Measurements from ENCODE around the gene NPC1. TPM values are rescaled to one million over a fixed set of nuclear protein-coding genes. Genes with fewer than 3 reads are reported as not detected.
"Not testable (repeated sequence)": the region's sequence is repeated elsewhere in the genome, so short reads cannot be mapped to it uniquely, and the experiment has no call there.

NPC1 gene
- total and polyA plus RNA-seq, 3 experiments from 2014 or later: 33.9 to 40.9 (median 34.3) TPM

GRCh38 chr18:23499291-23499781, 87.0 kb downstream of the NPC1 start:
- no peak for DNase-seq
- Mint-ChIP-seq H3K27me3 (no peaks in the 10 kb centered on the region), H3K4me1 (peaks cover 22 to 30% (median 24%) of the 10 kb centered on the region in 3 donors), H3K9me3 (no peaks in the 10 kb centered on the region), H3K36me3 (peaks cover 0 to 9% (median 0%) of the 10 kb centered on the region in 3 donors), H3K27ac (peak overlapping the region in 3 of 8 donors; percentile 33 to 81 (median 49)), H3K4me3 (peak overlapping the region in 2 of 7 donors; percentile 44 to 69)
- POLR2A ChIA-PET: interaction anchor here (0.6 kb wide), 1 partner anchor 13 kb away, joined by 3 read pairs; no protein-coding TSS in a partner anchor
- CTCF ChIA-PET: interaction anchor here (0.6 to 2.6 kb wide), 14 partner anchors 10 to 621 kb away, joined by 3 to 23 read pairs (median 6); partner anchors contain the start of gene NPC1
- Histone ChIP-seq H3K9me3 (ENCODE audit: low read length) (no peaks in the 10 kb centered on the region), H3K36me3 (ENCODE audit: insufficient read depth, low read length) (no peaks in the 10 kb centered on the region), H3K4me3 (ENCODE audit: low read length) (no peak overlapping the region), H3K27ac (ENCODE audit: low read depth, low read length) (no peak overlapping the region), H3K27me3 (ENCODE audit: insufficient read depth, low read length, poor library complexity, severe bottlenecking) (no peaks in the 10 kb centered on the region), H3K4me1 (ENCODE audit: insufficient read depth, low read length) (peaks cover 19% of the 10 kb centered on the region)

GRCh38 chr18:23498877-23499276, 87.4 kb downstream of the NPC1 start:
- peak; percentile 57 to 81 (median 67) for DNase-seq
- POLR2A ChIA-PET: interaction anchor here (0.6 kb wide), 1 partner anchor 11 kb away, joined by 3 read pairs; no protein-coding TSS in a partner anchor
- Histone ChIP-seq H3K4me3 (ENCODE audit: low read length) (no peak overlapping the region), H3K27me3 (ENCODE audit: insufficient read depth, low read length, poor library complexity, severe bottlenecking) (no peaks in the 10 kb centered on the region), H3K36me3 (ENCODE audit: insufficient read depth, low read length) (no peaks in the 10 kb centered on the region), H3K27ac (ENCODE audit: low read depth, low read length) (no peak overlapping the region), H3K4me1 (ENCODE audit: insufficient read depth, low read length) (peaks cover 16% of the 10 kb centered on the region), H3K9me3 (ENCODE audit: low read length) (no peaks in the 10 kb centered on the region)
- H3K4me1 Mint-ChIP-seq: peaks cover 17 to 25% (median 19%) of the 10 kb centered on the region in 3 donors
- peaks cover 0 to 5% (median 0%) of the 10 kb centered on the region in 3 donors for H3K36me3 Mint-ChIP-seq
- H3K27me3 Mint-ChIP-seq: no peaks in the 10 kb centered on the region
- H3K4me3 Mint-ChIP-seq: peak overlapping the region in 1 of 7 donors; percentile 69
- CTCF ChIA-PET: interaction anchor here (0.8 to 3.0 kb wide), 21 partner anchors 9 to 313 kb away, joined by 3 to 23 read pairs (median 5); partner anchors contain the start of gene NPC1
- peak overlapping the region in 4 of 8 donors; percentile 9 to 94 (median 52) for H3K27ac Mint-ChIP-seq
- no peaks in the 10 kb centered on the region for H3K9me3 Mint-ChIP-seq

GRCh38 chr18:23498117-23498516, 88.2 kb downstream of the NPC1 start:
- ChIA-PET POLR2A (interaction anchor here (0.6 kb wide), 1 partner anchor 10 kb away, joined by 3 read pairs; no protein-coding TSS in a partner anchor), CTCF (interaction anchor here (0.8 to 3.0 kb wide), 22 partner anchors 10 to 314 kb away, joined by 3 to 23 read pairs (median 4); partner anchors contain the start of gene NPC1)
- peaks cover 16 to 23% (median 18%) of the 10 kb centered on the region in 3 donors for H3K4me1 Mint-ChIP-seq
- no peak overlapping the region for H3K27ac ChIP-seq (ENCODE audit: low read depth, low read length)
- no peaks in the 10 kb centered on the region for H3K9me3 ChIP-seq (ENCODE audit: low read length)
- H3K27me3 ChIP-seq (ENCODE audit: insufficient read depth, low read length, poor library complexity, severe bottlenecking): no peaks in the 10 kb centered on the region
- no peaks in the 10 kb centered on the region for H3K9me3 Mint-ChIP-seq
- H3K36me3 ChIP-seq (ENCODE audit: insufficient read depth, low read length): no peaks in the 10 kb centered on the region
- H3K27ac Mint-ChIP-seq: peak overlapping the region in 2 of 8 donors; percentile 26 to 33
- DNase-seq: no peak
- no peaks in the 10 kb centered on the region for H3K27me3 Mint-ChIP-seq
- H3K4me3 ChIP-seq (ENCODE audit: low read length): no peak overlapping the region
- no peak overlapping the region for H3K4me3 Mint-ChIP-seq
- H3K36me3 Mint-ChIP-seq: peaks cover 0 to 3% (median 0%) of the 10 kb centered on the region in 3 donors
- H3K4me1 ChIP-seq (ENCODE audit: insufficient read depth, low read length): peaks cover 16% of the 10 kb centered on the region

- H3K36me3 Mint-ChIP-seq: no peaks in the 10 kb centered on the region
- H3K4me3 Mint-ChIP-seq: no peak overlapping the region
- peaks cover 7% of the 10 kb centered on the region for H3K4me1 ChIP-seq (ENCODE audit: insufficient read depth, low read length)
- H3K4me3 ChIP-seq (ENCODE audit: low read length): no peak overlapping the region
- no peaks in the 10 kb centered on the region for H3K27me3 Mint-ChIP-seq
- no peaks in the 10 kb centered on the region for H3K9me3 ChIP-seq (ENCODE audit: low read length)
- peak overlapping the region in 1 of 8 donors; percentile 58 for H3K27ac Mint-ChIP-seq
- DNase-seq: no peak
- H3K36me3 ChIP-seq (ENCODE audit: insufficient read depth, low read length): no peaks in the 10 kb centered on the region
- ChIA-PET CTCF (interaction anchor here (1.4 to 3.0 kb wide), 2 partner anchors 12 to 422 kb away, joined by 4 to 10 read pairs; no protein-coding TSS in a partner anchor), POLR2A (interaction anchor here (0.7 kb wide), 1 partner anchor 577 kb away, joined by 4 read pairs; no protein-coding TSS in a partner anchor)
- no peak overlapping the region for H3K27ac ChIP-seq (ENCODE audit: low read depth, low read length)
- no peaks in the 10 kb centered on the region for H3K27me3 ChIP-seq (ENCODE audit: insufficient read depth, low read length, poor library complexity, severe bottlenecking)
- no peaks in the 10 kb centered on the region for H3K9me3 Mint-ChIP-seq
- peaks cover 7 to 10% (median 9%) of the 10 kb centered on the region in 3 donors for H3K4me1 Mint-ChIP-seq
Observed at GRCh38 chr18:23495723-23496440, 90.4 kb downstream of the NPC1 start.

- ChIA-PET POLR2A (no interaction called here), CTCF (no interaction called here)
- H3K27ac ChIP-seq (ENCODE audit: low read depth, low read length): no peak overlapping the region
- no peaks in the 10 kb centered on the region for H3K27me3 ChIP-seq (ENCODE audit: insufficient read depth, low read length, poor library complexity, severe bottlenecking)
- Mint-ChIP-seq H3K9me3 (no peaks in the 10 kb centered on the region), H3K36me3 (no peaks in the 10 kb centered on the region), H3K4me3 (no peak overlapping the region), H3K27ac (no peak overlapping the region), H3K4me1 (peaks cover 6 to 10% (median 9%) of the 10 kb centered on the region in 3 donors), H3K27me3 (no peaks in the 10 kb centered on the region)
- no peak overlapping the region for H3K4me3 ChIP-seq (ENCODE audit: low read length)
- DNase-seq: no peak
- H3K4me1 ChIP-seq (ENCODE audit: insufficient read depth, low read length): peaks cover 7% of the 10 kb centered on the region
- H3K36me3 ChIP-seq (ENCODE audit: insufficient read depth, low read length): no peaks in the 10 kb centered on the region
- H3K9me3 ChIP-seq (ENCODE audit: low read length): no peaks in the 10 kb centered on the region
Observed at GRCh38 chr18:23494992-23495391, 91.3 kb downstream of the NPC1 start.

- POLR2A ChIA-PET: no interaction called here
- no peak overlapping the region for H3K4me3 ChIP-seq (ENCODE audit: low read length)
- Mint-ChIP-seq H3K27me3 (no peaks in the 10 kb centered on the region), H3K4me1 (peaks cover under 1 to 2% (median 1%) of the 10 kb centered on the region in 3 donors), H3K36me3 (no peaks in the 10 kb centered on the region), H3K27ac (no peak overlapping the region), H3K4me3 (no peak overlapping the region), H3K9me3 (no peaks in the 10 kb centered on the region)
- H3K27ac ChIP-seq (ENCODE audit: low read depth, low read length): no peak overlapping the region
- H3K27me3 ChIP-seq (ENCODE audit: insufficient read depth, low read length, poor library complexity, severe bottlenecking): no peaks in the 10 kb centered on the region
- peaks cover 1% of the 10 kb centered on the region for H3K4me1 ChIP-seq (ENCODE audit: insufficient read depth, low read length)
- H3K36me3 ChIP-seq (ENCODE audit: insufficient read depth, low read length): no peaks in the 10 kb centered on the region
- CTCF ChIA-PET: interaction anchor here (1.7 kb wide), 1 partner anchor 8 kb away, joined by 4 read pairs; no protein-coding TSS in a partner anchor
- DNase-seq: no peak
- no peaks in the 10 kb centered on the region for H3K9me3 ChIP-seq (ENCODE audit: low read length)
Observed at GRCh38 chr18:23493654-23494053, 92.7 kb downstream of the NPC1 start.

GRCh38 chr18:23489586-23489985, 96.7 kb downstream of the NPC1 start:
- H3K4me3 ChIP-seq (ENCODE audit: low read length); H3K36me3 Mint-ChIP-seq; H3K9me3 ChIP-seq (ENCODE audit: low read length); H3K27me3 ChIP-seq (ENCODE audit: insufficient read depth, low read length, poor library complexity, severe bottlenecking); H3K27ac ChIP-seq (ENCODE audit: low read depth, low read length); H3K4me3 Mint-ChIP-seq; DNase-seq; H3K27me3 Mint-ChIP-seq; H3K9me3 Mint-ChIP-seq; H3K36me3 ChIP-seq (ENCODE audit: insufficient read depth, low read length); H3K4me1 ChIP-seq (ENCODE audit: insufficient read depth, low read length): not testable (repeated sequence)
- Mint-ChIP-seq H3K4me1 (peaks cover 14 to 20% (median 18%) of the 10 kb centered on the region in 3 donors), H3K27ac (peak overlapping the region in 1 of 8 donors; percentile 60)
- ChIA-PET CTCF (interaction anchor here (0.7 kb wide), 1 partner anchor 10 kb away, joined by 3 read pairs; no protein-coding TSS in a partner anchor), POLR2A (interaction anchor here (0.7 kb wide), 1 partner anchor 215 kb away, joined by 3 read pairs; no protein-coding TSS in a partner anchor)
